ENCODE data around the gene GMPS.
"Not testable (repeated sequence)": the region's sequence is repeated elsewhere in the genome, so short reads cannot be mapped to it uniquely, and the experiment has no call there.

GMPS gene

DNA sequence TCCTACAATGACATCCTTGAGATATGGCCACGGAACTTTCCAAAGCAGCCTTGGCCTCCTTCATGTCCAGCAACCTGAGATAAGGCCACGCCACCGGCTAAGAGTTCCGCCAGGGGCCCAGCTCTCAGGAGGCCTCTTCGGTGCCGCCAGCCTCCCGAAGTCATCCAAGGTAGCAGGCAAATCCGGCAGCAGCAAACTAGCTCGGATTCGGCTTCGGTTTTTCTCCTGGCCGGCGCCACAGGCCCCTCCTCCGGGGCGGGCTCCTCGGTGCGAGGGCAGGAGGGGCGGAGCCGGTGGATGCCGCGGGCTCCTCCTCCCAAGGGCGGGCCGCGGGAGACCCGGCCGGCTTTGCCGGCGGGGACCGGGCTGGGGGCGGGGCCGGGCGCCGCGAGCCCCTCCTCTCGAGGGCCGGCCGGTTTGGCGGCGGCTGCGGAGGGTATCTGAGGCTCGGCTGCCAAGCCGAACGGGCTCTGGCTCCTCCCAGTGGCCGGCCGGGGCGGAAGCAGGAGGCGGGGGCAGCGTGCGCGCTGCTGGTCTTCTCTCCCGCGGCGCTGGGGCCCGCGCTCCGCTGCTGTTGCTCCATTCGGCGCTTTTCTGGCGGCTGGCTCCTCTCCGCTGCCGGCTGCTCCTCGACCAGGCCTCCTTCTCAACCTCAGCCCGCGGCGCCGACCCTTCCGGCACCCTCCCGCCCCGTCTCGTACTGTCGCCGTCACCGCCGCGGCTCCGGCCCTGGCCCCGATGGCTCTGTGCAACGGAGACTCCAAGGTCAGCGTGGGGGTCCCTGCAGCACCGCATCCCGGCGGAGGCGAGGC, at the start of gene GMPS:
GMPS (plus strand) TSS at position 518 of the 812 bp plus-strand sequence; CDS start at position 739, 221 bp downstream.
- peak; percentile 96 for DNase-seq (ENCODE audit: low spot score)

DNA sequence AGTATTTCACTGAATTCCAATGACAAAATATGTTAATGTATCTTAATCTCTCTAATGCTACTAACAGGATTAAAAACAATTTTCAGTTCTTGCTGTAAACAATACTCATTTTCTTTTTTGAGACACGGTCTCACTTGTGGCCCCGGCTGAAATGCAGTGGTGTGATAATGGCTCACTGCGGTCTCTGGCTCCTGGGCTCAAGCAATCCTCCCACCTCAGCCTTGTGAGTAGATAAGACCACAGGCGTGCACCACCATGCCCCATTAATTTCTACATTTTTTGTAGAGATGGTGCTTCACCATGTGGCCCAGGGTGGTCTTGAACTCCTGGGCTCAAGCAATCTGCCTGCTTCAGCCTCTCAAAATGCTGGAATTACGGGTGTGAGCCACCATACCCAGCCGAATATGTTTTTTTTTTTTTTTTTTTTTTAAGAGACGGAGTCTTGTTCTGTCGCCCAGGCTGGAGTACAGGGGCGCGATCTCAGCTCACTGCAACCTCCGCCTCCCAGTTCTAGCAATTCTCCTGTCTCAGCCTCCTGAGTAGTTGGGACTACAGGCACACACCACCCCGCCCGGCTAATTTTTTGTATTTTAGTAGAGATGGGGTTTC, 41.9 kb upstream of the GMPS start:
- not testable (repeated sequence) for DNase-seq (ENCODE audit: low spot score)

DNA sequence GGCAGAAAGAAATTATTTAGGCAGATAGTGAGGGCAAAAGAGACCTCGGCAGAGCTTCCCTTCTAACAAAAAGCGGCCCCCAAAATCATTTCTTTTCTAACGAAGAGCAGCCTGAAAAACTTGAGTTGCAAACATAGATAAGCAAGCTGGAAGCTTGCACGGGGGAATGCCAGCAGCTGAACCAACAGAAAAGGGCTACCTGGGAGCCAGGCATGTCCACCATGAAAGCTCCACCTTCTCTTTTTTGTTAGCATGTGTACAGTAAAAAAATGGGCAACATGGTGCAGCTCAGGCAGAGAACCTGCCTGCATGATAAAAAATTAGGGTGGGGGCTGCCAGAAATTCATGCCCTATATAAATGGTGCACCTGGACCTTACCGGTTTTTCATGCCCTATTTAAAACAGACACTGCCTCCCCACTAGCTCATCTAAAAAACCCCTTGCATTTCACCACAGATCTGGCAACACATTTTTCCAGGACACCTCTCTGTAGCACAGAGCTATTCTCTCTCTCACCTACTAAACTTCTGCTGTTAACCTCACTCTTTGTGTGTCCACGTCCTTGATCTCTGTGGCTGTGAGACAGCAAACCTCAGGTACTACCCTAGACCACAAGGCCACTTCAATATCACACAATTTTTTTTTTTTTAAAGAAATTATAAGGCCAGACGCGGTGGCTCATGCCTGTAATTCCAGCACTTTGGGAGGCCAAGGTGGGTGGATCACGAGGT, 34.9 kb upstream of the GMPS start:
- no peak for DNase-seq (ENCODE audit: low spot score)

DNA sequence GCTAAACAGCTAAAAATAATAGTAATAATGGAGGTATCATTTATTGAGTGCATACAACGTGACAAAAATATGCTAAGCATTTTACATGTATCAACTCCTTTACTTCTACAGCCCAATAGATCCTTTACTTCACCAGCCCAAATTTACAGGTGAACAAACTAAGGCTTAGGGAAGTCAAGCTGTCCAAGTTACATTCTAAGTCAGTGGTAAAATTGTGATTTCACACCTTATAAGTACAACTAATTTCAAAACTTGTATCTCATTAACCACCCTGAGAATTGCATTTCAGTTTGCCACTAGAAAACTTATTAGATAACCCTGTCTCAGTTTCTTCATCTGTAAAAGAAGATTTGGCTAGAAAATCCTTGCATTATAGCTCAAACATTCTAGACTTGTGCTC, 26.9 kb upstream of the GMPS start:
- DNase-seq (ENCODE audit: low spot score), result no peak

DNA sequence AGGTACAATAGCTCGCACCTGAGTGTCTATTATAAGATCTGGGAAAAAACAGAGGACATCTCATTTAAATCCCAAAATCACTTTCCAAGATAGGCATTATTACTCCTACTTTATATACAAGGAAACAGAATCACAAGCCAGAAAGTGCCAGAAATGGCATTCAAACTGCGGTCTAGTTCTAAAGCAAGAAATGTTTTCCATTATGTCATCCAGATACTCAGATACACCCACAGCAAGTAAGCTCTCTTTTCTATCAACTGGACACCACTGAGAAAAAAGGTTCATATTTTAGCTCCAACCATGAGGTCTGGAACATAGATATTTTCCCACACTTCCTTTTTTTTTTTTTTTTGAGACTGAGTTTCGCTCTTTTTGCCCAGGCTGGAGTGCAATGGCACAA, 24.3 kb upstream of the GMPS start:
- no peak for DNase-seq (ENCODE audit: low spot score)

DNA sequence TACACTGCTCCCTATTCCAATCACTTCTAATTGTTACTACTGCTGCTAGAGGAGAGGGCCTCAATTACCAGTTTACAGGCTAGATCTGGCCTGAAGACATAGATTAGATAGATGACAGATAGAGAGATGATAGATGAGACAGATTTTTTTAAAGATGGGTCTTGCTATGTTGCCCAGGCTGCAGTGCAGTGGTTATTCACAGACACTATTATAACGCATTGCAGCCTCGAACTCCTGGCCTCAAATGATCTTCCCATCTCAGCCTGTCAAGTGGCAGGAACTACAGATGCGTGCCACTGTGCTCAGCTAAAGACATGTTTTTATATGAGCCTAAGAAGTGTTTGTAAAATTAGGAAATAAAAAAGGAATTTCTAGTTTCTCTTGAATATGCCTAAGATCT, 22.5 kb upstream of the GMPS start:
- DNase-seq (ENCODE audit: low spot score), result no peak

DNA sequence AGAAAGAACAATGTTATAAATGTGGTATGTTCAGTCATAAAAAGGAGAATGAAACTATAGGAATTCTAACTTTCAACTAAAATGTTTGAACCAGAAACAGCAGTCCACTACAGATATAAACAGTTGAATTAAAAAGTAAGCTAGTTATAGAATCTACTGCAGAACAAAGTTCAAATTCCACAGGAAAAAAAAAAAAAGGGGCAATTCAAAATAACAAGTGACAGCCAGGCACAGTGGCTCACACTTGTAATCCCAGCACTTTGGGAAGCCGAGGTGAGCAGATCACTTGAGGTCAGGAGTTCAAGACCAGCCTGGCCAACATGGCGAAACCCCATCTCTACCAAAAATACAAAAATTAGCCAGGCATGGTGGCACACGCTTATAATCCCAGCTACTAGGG, 21.0 kb upstream of the GMPS start:
- not testable (repeated sequence) for DNase-seq (ENCODE audit: low spot score)

DNA sequence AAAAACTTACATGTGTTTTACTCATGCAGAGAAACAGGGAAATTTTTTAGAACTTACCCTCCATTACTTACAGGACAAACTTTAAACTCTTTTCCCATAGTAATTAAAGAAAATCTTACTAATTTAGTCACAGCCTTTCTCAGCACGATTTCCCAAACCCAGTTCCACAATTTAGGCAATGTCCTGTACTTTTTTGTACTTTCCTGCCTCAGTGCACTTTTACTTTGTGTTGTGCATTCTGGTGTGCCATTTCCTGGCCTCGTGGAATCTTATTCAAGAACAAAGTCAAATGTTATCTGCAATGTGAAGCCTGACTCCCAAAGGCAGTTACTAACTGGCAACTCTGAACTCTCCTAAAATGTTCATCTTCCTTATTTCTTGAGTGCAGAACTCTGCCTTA, 18.1 kb upstream of the GMPS start:
- DNase-seq (ENCODE audit: low spot score), result no peak

DNA sequence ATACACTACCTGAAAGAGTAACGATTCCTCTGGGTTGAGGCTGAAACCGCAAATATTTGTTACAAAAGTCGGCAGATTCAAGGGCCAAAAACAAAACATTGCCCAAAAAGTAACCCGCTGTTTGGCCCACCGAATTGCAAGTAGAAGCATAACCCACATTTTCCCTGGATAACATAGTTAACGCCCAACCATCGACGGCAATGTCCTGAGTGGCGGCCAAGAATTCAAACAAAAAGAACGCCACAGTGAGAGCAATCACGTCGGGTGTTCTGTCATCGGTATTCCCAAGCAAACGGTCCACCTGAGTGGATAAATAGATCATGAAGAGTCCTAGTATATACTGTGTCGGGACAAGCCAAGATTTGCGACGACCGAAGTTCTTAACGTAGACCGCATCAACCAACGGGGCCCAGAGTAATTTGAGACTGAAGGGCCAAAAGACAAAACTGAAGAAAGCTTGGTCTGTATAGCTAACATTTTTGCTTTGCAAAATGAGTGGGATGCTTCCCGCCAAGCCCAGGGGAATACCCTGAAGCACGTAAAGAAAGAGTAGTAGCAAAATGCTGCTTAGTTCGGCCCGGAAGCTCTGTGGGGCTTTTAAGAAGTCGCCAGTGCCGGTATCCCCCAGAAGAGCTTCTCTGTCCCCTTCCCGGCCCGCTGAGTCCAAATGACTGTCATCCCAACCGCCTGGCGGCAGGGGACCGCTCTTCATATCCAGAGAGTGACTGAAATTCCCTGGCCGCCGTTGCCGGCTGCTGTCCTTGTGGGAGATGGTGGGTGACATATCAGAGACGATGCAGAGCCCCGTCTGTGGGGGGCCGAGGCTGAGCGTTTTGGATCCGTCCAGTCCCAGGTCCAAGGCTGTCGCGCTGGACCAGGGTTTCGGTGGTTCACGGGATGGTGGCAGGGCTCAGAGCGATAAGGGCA, 17.0 kb upstream of the GMPS start:
- DNase-seq (ENCODE audit: low spot score), result peak; percentile 31

DNA sequence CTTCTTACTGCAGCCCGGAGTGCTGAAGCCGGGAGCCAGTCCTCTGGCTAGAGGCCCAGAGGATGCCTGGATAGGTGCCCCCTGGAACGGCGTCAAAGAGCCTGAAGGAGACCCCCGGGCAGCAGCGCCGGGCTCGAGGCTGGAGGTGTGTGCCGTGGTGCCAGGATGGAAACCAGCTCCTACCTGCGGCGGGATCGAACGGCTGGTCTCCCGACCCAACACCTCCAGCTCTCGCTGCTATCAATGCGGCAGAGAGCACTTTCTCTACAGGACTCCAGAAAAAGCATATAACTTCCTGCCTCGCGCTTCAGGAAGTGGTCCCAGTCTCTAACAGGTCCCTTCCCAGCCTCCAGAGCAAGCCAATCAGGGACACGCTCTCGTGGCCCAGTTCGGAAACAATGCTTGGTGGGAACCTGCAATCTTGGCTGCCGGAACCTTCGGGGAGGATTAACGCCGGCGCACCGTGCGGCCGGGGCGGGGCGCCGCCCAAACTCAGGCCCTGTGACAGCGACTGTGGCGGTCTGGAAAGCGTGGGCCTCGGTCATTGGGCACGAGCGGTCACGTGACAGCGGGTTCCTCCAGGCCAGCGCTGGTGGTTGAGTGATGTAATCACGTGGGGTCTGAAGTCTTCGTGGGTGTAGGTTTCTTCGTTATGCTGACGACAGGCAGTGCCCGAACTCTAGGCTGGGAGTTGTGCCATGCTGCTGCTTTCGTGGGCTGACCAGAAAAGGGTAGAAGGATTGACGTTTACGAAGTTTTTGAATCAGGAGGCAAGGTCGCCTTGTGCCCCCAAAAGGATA, 16.1 kb upstream of the GMPS start, which contains the start of gene SLC33A1:
SLC33A1 (minus strand) TSS at position 287 of the 800 bp plus-strand sequence. CDS start 430 bp downstream, outside the sequence.
- DNase-seq (ENCODE audit: low spot score), result peak; percentile 99

DNA sequence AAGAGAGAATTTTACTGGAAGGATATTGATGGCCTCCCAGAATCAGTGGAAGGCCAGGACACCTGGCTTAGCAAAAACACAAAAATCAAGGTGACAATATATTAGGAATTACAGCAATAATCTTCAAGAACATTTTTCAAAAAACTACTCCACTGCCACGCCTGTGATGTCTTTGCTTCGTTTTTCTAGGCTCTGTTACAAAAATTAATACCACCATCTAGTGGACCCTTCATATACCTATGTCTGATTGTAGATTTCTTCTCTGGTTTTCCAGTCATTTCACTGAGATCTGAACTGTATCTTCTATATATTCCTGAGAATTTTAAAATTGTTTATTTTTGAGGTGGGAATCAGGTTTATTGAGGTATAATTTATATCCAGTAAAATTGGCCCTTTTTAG, 10.6 kb upstream of the GMPS start:
- DNase-seq (ENCODE audit: low spot score), result no peak

DNA sequence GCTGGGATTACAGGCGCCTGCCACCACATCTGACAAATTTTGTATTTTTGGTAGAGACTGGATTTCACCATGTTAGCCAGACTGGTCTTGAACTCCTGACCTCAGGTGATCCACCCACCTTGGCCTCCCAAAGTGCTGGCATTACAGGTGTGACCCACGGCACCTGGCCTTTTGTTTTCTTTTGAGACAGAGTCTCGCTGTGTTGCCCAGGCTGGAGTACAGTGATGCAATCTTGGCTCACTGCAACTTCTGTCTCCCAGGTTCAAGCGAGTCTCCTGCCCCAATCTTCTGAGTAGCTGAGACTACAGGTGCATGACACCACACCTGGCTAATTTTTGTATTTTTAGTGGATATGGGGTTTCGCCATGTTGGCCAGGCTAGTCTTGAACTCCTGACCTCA, 10.0 kb upstream of the GMPS start:
- not testable (repeated sequence) for DNase-seq (ENCODE audit: low spot score)

DNA sequence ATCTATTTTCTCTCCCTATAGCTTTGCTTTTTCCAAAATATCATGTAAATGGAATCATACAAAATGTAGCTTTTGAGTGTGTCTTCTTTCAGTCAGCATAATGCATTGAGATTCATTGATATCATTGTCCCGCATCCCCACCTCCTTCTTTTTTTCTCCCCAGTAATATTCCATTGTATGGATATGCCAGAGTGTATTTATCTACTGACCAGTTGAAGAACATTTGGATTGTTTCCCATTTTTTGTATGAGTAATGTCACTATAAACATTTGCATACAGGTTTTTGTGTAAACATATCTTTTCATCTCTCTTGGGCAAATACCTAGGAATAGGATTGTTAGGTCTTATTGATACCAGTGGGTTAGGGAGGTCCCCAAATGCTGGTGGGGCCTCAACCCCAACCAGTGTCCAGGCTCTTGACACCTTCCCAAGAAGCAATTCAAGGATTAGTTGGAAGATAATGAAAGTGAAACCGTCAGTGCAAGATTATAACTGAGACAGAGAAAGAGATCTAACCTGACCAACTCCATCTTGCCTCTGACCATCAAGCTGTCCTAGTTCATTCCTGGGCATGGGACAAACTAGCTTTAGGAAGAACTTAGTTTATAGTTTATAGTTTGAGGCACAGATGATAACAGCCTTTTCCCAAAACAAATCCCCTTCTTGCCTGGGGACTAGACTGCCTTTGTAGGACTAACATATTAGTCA, 8.8 kb upstream of the GMPS start:
- DNase-seq (ENCODE audit: low spot score), result no peak

DNA sequence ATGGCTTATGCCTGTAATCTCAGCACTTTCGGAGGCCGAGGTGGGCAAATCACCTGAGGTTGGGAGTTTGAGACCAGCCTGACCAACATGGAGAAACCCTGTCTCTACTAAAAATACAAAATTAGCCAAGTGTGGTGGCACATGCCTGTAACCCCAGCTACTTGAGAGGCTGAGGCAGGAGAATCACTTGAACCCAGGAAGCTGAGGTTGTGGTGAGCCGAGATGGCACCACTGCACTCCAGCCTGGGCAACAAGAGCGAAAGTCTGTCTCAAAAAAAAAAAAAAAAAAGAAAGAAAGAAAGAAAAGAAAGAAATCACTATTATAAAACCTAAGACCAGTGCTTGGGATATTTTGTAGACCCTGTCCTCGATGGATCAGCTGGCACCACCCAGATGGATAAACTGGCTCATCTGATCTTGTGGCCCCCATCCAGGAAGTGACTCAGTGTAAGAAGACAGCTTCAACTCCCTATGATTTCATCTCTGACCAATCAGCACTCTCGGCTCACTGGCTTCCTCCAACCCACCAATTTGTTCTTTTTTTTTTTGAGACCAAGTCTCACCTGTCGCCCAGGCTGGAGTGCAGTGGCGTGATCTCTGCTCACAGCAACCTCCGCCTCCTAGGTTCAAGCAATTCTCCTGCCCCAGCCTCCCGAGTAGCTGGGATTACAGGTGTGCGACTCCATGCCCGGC, 8.0 kb upstream of the GMPS start:
- peak; percentile 84 for DNase-seq (ENCODE audit: low spot score)

DNA sequence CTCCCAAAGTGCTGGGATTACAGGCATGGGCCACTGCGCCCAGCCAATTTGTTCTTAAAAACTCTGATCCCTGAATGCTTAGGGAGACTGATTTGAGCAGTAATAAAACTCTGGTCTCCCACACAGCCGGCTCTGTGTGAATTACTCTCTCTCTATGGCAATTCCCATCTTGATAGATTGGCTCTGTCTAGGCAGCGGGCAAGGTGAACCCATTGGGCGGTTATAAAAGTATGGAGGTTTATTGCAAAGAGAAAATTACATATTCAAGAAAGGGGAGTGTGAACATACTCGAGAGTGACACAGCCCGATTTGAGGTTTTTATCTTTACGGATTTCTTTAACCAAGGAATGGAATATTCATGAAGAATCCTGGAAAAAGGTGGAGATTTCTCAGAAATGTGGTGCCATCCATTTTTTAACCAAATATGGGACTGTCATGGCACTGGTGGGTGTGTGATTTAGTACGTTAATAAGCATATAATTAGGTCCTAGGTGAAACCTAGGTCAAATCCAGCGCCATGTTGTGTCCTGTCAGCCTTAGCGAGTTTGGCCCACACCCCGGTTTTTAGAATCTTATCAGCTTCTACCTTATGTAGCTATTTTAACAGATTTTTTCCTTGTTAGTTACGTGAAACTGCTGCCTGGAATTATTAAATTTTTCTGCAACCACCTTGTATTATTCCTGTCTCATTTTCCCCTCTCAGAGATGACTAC, 7.2 kb upstream of the GMPS start:
- no peak for DNase-seq (ENCODE audit: low spot score)

DNA sequence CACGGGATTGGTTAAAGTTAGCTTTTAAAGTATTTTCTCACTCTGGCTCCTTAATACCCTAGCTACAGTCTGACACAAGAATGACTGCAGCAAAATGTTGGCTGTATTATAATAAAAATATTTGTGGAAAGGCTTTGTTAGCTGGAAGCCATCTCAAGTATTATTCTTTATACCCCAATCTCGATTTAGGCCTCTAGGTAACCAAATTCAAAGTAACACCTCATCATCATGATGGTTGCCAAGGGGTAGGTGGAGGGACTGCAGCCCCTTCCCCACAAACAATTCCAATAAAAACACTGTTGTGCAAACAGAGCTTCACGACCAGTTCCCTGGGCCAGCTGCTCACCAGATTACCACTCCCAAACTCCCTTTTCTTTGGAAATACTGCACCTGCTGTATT, 759 bp upstream of the GMPS start:
- no peak for DNase-seq (ENCODE audit: low spot score)

DNA sequence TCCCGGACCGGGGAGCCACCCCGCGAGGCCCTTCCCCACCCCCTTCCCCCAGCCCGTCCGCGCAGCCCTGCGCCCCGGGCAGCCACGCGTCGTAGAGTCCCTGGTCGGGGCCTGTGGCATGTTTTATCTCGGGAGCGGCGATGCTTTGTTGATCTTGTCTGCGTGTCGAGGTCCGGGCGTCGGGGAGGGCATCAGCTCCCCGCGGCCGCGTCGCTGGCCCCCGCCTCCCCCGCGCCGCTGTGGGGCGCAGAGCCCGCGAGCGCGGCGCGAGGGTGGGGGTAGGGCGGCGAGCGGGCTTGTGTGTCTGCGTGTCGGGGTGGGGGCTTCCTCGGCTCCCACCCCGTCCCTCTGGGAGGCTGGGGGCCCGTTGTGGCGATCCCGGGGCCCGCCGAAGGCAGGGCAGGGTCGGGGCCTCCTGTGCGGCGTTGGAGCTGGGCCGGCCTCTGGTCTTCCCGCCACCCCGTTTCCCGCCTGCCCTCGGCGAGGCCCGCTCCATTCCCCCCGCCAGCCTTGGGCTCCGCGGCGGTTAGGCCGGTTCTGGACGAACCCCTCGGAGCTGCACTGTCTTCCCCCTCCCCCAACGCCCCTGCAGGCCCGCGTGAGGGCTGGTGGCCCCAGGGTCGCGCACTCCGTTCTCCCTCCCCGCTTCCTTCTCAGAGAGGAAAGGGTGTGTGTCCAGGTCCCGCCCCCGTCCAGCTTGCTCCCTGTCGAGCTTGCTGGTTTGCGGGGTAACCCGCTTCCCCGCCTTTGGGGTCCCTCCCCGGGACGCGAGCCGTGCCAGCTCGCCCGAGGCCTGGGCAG, 695 bp downstream of the GMPS start:
- DNase-seq (ENCODE audit: low spot score), result peak; percentile 49

DNA sequence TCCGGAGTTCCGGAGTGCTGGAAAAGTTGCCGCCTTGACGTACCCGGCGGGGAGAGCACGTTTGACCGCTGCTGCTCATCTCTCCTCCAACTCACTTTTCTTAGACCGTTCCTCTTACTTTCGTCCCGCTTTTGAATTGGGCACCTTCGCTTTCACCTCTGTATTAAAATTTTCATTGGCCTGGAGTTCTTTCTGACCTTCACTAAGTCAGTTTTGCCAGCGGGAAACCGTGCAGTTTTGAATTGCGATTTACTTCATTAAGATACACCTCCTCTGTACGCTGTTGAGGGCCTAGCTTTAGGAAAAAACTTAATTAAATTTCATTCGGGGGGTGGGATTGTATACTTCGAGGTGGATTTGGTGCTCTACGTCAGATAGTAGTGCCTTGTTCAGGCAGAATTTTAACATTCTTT, 1.3 kb downstream of the GMPS start:
- DNase-seq (ENCODE audit: low spot score), result no peak
